ENCODE measurements around the gene RUNDC1.
A peak's percentile ranks its signal among the peaks of the same experiment; 100 is the strongest.
"Not testable (repeated sequence)": the region's sequence is repeated elsewhere in the genome, so short reads cannot be mapped to it uniquely, and the experiment has no call there.

RUNDC1 gene
- 29.4 to 30.9 reads per million in 2 donors for total RNA-seq

DNA sequence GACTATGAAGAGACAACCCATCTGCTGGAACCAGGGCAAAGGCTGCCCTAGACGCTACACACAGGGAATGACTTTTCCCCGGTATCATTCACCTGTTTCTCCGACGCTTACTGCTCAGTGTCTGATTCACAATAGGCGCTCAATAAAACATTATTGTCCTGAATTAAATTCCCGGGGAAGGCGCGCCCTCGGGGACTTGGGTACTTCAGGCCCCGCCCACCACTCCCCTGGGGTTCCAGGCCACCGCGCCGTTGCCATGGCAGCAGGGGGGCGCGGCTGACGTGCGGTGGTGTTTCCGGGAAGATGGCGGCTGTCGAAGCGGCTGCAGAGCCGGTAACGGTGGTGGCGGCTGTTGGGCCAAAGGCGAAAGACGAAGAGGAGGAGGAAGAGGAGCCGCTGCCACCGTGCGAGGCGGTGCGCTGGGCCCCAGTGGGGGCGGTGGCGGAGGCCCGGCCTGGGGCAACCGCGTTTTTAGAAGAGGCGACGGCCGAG lies at the start of gene RUNDC1:
RUNDC1 (plus strand) TSS at position 292 of the 492 bp plus-strand sequence; CDS start at position 304, 12 bp downstream.
- peak; percentile 82 to 92 (median 88) for DNase-seq

DNA sequence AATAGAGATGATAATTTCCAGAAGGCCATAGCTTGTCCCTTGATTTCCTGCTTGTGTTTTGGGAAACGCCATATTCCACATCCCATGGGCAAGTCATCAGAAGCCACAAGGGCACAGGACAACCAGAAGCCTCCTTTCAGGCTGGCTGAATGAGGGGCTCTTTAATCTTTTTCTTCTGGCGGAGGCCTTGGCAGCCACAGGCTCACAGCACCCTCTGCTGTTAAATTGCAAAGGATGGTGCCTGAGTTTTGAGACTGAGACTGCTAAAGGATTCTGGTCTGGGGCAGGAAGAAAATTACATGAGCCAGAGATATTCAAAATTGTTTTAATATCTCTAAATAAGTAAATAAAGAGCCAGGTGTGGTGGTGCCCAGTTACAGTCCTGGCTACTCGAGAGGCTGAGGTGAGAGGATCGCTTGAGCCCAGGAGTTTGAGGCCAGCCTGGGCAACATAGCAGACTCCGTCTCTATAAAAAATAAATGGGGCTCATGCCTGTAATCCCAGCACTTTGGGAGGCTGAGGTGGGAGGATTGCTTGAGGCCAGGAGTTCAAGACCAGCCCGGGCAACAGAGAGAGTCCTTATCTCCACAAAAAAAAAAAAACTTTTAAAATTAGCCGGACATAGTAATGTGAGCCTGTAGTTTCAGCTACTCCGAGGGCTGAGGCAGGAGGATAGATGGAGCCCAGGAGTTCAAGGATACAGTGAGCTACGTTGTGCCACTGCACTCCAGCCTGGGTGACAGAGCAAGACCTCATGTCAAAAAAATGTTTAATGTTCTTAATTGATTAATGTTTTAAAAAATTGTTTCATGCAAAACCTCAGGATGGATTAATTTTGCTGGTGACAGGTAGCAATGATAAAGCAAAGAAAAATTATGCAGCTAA lies 42.4 kb upstream of the RUNDC1 start:
- DNase-seq: peak in 1 of 5 experiments; percentile 43

DNA sequence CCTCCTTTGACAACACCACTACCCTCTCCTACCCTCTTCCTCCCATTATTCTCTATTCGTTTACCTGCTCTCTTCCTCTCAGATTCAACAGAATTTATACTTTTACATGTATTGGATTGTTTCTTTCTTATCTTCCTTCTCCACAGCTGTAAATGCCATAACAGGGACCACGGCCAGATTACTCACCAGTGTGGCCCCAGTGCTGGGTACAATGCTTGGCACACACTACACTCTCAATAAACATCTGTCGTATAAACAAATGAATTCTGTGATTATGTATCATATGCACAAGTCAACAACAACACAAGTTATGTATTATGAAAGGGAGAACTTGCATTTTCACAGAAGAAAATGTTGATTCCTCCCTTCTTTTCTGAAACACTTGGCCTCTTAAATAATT lies 36.2 kb upstream of the RUNDC1 start:
- no peak for DNase-seq

DNA sequence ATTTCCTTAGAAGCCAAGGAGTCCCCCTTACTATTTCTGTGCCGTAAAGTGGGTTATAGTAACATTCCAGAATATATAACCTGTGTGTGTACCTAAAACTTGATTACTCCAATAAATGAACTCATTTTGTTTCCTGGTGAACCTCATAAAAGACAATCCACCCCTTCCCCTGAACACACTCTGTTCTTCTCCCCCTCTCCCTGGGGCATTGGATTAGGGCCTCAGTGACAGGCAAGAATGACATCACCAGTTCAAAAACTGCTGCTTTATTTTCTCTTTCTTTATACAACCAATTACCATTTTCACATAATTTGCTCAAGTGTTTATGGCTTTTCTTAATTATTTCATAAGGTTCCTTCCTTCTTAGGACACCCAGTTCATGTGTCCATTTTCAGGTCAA lies 33.6 kb upstream of the RUNDC1 start:
- DNase-seq: no peak

DNA sequence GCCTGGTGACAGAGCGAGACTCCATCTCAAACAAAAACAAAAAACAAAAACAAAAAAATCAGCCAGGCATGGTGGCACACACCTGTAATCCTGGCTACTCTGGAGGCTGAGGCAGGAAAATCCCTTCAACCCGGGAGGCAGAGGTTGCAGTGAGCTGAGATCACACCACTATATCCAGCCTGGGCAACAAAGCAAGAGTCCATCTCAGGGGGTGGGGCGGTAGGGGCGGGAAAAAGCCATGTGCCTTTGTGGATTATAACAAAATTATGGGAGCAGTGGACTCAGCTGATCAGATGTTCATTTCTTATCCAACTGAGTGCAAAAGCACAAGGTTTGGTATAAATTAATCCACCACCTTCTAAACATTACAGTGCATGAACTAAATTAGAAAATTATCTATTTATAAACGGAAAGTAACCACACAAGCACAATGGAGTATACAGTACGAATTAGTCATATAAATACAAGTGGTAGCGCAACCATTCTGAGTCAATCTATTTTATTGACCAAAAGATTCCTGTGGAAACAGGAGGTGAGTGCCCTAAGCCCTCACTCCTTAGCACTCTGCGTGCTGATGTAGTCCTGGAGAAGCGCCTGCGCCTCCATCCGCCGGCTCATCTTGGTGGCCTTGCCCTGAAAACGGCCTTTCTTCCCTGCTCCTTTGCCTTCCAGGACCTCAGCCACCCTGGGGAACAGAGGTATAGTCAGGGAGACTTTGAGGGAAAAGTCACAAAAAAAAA lies 30.2 kb upstream of the RUNDC1 start:
- no peak for DNase-seq

DNA sequence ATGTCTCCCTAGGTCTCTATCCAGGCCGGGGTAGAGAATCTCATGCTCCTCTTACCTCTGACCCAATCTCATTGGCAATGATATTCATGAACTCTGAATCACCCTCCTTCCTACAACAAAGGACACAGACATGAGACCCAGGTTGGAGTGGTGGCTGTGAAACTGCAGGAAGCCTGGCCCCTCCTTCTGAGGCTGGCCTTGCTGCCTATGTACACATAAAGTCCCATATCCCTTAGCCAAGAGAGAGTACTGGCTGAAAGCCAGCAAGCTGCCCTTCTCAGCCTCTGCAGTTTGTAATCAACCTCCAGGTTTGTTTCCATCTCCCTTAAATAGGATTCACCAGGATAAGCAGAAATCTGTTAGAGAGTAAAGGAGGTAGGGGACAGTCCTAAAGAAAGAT lies 26.7 kb upstream of the RUNDC1 start:
- DNase-seq: no peak

DNA sequence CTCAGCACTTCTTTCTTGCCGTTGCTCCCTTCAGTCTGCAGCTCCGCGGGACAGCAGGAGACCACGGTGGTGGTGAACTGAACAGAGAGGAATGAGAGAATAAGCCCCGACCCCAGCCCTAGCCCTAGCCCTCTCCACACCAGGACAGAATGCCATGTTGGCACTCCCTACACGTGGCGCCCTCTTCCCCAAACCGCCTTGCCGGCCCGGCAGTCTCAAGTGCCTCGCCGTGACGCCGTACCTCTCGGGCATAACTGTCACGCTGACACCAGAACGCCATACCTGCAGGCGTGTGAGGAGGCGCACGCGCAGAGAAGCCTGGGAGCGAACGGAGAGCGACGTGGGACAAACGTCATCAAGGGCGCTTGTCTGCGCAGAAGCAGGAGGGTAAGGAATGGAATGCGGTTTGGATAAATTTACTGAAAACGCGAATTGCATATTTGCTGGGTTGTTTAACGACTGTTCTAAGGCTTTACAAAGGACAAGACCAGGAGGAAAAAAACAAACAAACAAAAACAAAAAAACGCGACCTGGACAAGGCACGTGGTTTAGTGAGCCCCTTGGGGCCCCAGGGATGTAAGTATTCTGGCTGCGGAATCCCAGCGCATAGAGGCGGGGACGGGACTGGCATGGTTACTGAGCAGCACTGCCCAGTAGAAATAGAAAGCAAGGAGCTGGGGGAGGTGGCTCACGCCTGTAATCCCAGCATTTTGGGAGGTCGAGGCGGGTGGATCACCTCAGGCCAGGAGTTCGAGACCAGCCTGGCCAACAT lies 16.0 kb upstream of the RUNDC1 start, which contains the start of gene AARSD1:
AARSD1 (minus strand) TSS at position 294 of the 772 bp plus-strand sequence; CDS start at position 280, 14 bp downstream.
- DNase-seq: peak; percentile 76 to 95 (median 88)

DNA sequence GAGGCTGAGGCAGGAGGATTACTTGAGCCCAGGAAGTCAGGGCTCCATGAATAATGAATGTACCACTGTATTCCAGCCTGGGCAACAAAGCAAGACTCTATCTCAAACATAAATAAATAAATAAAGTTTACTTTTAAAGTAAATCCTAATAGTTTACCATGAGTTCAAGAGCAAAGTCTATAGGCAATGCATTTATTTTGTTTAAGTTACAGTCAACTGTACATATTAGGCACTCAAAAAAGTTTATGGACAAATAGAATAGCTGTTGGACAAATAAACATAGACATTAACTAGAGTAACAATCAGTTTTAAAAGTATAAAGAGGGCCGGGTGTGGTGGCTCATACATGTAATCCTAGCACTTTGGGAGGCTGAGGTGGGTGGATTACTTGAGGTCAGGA lies 12.4 kb upstream of the RUNDC1 start:
- DNase-seq: no peak

DNA sequence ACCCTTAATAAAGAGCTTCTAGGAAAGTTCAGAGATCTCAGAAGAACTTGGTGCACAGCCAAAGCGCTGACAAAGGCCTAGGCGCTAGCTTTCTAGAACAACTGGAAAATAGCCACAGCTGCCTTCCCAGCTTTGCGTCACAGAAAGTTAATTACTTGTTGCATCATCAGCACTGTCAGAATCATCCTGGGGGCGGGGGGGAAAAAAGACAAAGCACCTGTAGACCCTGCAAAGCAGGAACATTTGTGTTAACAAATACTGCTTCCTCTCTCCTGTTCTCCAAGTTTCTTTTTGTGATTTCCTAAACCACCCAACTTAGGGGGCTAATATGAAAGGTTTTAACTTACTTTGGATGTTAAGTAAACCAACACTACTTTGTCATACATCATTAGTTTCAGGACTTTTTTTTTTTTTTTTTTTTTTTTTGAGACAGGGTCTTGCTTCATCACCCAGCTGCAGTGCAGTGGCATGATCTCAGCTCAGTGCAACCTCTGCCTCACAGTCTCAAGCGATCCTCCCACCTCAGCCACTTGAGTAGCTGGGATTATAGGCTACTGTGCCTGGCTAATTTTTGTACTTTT lies 11.3 kb upstream of the RUNDC1 start:
- no peak for DNase-seq

DNA sequence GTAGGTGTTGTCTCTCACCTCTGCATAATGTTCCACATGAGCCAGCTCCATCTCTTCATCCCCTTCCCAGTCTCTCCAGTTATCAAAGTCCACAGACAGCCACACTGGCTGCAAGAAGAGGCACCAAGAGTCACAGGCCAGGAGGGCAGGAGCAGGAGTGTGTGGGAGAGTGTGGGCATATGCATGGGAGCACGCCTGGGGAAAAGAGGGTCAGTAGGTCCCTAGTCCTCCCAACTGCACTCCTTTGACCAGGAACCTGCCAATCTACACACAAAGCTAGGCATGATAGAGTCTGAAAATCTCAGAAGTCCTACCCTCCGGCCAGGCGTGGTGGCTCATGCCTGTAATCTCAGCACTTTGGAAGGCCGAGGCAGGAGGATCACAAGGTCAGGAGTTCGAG lies 8.8 kb upstream of the RUNDC1 start:
- DNase-seq: no peak

DNA sequence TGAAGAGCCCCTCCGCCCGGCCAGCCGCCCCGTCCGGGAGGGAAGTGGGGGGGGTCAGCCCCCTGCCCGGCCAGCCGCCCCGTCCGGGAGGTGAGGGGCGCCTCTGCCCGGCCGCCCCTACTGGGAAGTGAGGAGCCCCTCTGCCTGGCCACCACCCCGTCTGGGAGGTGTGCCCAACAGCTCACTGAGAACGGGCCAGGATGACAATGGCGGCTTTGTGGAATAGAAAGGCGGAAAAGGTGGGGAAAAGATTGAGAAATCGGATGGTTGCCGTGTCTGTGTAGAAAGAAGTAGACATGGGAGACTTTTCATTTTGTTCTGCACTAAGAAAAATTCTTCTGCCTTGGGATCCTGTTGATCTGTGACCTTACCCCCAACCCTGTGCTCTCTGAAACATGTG lies 7.0 kb upstream of the RUNDC1 start:
- DNase-seq: not testable (repeated sequence)

DNA sequence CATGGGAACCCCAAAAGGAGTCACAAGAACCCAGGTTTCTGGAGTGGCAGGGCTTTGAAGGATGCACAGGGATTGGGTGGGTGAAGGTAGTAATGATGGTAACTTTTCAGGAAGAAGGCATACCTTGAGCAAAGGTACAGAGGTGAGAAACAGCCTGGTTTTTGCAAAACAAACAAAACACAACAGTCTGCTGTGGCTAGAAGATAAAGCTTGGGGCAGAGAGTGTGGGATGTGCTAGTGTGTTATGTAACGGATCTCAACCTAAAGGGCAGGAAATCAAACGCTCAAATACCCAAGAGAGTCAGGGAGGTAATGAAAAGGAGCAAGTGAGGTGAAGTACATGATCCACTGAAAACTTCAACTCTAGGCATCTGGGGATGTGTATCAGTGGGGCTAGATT lies 5.1 kb upstream of the RUNDC1 start:
- no peak for DNase-seq

DNA sequence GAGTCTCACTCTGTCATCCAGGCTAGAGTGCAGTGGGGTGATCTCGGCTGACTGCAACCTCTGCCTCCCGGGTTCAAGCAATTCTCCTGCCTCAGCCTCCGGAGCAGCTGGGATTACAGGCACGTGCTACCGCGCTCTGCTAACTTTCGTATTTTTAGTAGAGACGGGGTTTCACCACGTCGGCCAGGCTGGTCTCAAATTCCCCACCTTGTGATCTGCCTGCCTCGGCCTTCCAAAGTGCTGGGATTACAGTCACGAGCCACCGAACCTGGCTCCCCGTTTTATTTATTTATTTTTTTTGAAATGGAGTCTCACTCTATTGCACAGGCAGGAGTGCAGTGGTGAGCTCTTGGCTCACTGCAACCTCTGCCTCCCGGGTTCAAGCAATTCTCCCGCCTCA lies 4.7 kb upstream of the RUNDC1 start:
- DNase-seq: not testable (repeated sequence)

DNA sequence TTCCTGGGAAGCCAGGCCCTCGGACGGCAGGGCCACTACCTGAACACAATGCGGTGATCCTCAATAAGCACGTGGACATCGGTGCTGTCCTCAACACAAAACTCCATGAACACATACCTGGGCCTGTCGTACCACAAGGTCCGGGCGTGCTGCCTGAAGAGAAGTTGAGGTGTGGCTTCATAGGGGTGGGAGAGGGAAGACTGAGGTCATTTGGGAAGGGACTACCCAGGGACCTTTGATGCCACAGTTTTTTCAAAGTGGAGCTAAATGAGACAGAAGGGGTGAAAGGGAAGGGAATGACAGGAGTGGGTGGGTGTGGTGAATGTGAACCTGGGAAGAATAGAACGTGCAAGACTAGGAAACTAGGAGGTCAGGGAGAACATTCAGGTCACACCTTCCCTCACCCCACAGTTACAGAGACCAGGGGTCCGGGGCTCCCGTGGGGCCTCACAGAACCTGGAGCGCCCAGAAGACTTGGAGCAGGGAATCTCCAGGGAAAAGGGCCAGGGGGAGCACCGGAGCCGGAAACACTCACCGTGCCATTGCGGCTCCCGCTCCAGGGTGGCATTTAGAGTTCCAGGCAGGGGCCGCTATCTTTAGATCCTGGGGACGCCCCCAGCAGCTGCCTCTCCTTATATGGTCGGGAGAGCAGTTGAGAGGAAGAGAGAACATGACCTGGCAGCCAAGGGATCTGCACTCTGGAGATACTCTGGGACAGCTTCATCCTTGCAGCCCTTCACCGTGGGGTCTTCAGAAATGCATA lies 673 bp upstream of the RUNDC1 start, which contains the start of gene PTGES3L:
PTGES3L (minus strand) TSS at position 570 of the 763 bp plus-strand sequence; CDS start at position 543, 27 bp downstream.
- DNase-seq: peak in 3 of 5 experiments; percentile 5 to 30 (median 11)

DNA sequence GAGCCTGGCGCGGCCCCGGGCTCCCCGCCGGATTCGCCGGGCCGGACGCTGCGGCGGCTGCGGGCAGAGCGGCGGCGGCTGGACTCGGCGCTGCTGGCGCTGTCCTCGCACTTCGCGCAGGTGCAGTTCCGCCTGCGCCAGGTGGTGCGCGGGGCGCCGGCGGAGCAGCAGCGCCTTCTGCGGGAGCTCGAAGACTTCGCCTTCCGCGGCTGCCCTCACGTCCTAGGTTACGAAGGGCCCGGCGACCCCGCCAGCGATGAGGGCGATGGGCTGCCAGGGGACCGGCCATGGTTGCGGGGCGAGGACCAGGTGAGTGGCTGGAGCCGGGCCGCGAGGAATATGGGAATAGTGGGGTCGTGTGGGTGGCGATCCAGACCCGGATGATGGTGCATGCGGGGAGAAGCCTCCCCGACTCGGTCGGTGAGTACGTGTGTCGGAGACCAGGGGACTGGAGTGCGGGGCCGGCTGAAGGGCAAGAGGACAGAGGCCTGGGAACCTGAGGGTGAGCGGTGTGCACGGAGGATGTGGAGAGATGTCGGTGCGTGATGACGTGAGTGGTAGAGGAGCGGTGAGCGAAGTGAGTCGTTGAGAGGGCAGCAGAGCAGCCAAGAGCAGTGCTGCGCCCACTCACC lies 517 bp downstream of the RUNDC1 start:
- DNase-seq: peak; percentile 24 to 83 (median 47)

DNA sequence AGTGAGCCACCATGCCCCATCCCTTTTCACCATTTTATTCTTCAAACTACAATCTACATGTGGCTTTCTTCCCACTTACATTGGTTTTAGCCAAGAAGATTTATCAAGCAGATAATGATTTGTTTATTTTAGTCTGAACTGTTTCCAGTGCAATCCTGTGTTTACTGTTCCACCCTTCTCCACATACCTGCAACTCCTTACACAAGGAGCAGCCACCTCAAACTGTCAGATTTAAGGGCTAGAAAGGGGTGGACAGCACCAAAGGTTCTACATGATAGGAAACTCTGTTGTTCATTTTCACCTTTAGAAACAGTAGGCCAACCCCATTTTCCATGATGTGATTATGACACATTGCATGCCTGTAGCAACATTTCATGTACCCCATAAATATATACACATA lies 1.9 kb downstream of the RUNDC1 start:
- DNase-seq: no peak

DNA sequence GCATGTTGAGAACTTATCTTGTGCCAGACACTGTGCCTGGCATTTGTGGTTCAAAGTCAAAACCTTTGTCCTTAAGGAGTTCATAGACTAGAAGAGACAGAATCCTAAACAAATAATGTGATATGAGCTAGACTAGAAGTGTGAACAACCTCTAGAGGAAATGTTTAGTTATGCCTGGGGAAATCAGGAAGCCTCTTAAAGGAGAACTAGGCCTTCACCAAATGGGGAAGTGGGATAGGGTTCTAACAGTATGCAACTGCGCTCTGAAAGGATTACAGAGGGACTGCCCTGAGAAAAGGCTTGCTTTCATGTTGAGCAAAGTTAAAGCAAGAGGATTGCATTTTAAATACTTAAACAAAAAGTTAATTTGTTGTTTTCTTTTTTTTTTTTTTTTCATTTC lies 4.9 kb downstream of the RUNDC1 start:
- DNase-seq: no peak

DNA sequence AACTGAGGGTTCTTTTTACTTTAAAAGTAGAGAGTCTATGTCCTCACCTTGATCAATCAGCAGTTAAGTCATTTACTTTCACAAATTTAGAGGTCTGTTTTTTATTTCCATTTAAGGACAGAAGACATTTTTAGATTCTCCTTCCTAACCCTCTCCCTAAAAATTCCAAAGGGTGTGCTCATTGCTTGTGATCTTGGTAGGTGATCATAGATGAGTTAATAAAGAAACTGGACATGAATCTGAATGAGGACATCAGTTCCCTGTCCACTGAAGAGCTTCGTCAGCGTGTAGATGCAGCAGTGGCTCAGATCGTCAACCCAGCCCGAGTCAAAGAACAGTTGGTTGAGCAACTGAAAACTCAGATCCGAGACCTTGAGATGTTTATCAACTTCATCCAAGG lies 8.8 kb downstream of the RUNDC1 start:
- no peak for DNase-seq

DNA sequence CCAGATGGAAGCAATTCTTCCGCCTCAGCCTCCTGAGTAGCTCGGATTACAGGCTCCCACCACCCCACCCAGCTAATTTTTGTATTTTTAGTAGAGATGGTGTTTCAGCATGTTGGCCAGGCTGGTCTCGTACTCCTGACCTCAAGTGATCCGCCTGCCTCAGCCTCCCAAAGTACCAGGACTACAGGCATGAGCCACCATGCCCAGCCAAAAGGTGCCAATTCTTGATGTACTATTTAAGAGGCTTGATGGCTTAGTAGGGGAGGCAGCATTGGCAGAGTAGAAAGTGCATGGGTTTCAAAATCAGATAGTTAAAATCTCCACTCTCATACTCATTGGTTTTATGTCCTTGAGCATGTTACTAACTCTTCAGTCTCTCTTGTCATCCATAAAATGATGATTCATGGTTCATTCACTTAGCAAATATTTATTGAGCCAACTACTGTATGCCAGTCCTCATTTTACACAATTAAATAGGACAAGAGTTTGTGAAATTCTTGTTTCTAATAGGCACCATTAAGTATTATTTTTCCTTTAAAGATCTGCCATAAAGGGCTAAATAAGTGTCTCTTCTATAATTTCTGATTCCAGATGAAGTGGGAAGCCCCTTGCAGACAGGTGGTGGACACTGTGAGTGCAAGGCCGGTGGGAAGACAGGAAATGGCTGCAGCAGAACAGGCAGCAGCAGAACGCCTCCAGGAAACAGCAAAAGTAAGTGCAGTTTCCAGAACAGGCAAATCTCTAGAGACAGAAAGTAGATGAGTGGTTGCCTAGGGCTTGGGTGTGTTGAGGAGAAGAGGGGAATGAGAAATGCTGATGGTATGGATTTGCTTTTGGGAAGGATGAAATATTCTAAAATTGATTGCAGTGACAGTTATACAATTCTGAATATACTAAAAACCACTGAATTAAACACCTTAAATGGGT lies 9.6 kb downstream of the RUNDC1 start:
- DNase-seq: no peak

DNA sequence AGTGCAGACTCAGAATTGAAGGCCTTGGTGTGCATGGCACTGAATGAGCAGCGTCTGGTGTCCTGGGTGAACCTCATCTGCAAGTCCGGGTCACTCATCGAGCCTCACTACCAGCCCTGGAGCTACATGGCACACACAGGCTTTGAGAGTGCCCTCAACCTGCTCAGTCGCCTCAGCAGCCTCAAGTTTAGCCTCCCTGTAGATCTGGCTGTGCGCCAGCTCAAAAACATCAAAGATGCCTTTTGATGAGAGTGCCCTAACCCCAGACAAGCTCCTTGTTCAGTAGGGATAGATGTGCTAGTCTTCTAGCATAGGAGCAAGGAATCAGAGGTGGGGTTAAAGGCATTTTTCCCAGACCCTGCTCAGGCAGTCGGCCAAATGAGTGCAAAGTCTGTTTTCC lies 11.1 kb downstream of the RUNDC1 start:
- DNase-seq: no peak
